ENCODE data around the gene SLC25A42.
"Not testable (repeated sequence)": the region's sequence is repeated elsewhere in the genome, so short reads cannot be mapped to it uniquely, and the experiment has no call there.

Gene SLC25A42

GRCh38 chr19:19068659-19069654, 5.2 kb downstream of the SLC25A42 start:
- no peak for DNase-seq (ENCODE audit: low read depth in 3 of 3)

GRCh38 chr19:19071897-19072296, 8.1 kb downstream of the SLC25A42 start:
- no peak for DNase-seq (ENCODE audit: low read depth in 3 of 3)

GRCh38 chr19:19074196-19074882, 10.5 kb downstream of the SLC25A42 start:
- DNase-seq (ENCODE audit: low read depth in 3 of 3), result no peak

GRCh38 chr19:19075126-19075525, 11.3 kb downstream of the SLC25A42 start:
- DNase-seq (ENCODE audit: low read depth in 3 of 3), result no peak

- no peak for DNase-seq (ENCODE audit: low read depth in 3 of 3)
These were observed 12.7 kb downstream of the SLC25A42 start for GRCh38 chr19:19076476-19076875.

- no peak for DNase-seq (ENCODE audit: low read depth in 3 of 3)
These were observed 13.3 kb downstream of the SLC25A42 start for GRCh38 chr19:19077103-19077502.

- DNase-seq (ENCODE audit: low read depth in 3 of 3), result no peak
These were observed 15.0 kb downstream of the SLC25A42 start for GRCh38 chr19:19078801-19079200.

GRCh38 chr19:19079571-19079970, 15.8 kb downstream of the SLC25A42 start:
- DNase-seq (ENCODE audit: low read depth in 3 of 3), result no peak

GRCh38 chr19:19081642-19082151, 17.9 kb downstream of the SLC25A42 start:
- DNase-seq (ENCODE audit: low read depth in 3 of 3), result no peak

GRCh38 chr19:19083413-19084178, 19.8 kb downstream of the SLC25A42 start:
- DNase-seq (ENCODE audit: low read depth in 3 of 3), result no peak

- no peak for DNase-seq (ENCODE audit: low read depth in 3 of 3)
These were observed 23.9 kb downstream of the SLC25A42 start for GRCh38 chr19:19087676-19088075.

GRCh38 chr19:19094513-19094912, 30.7 kb downstream of the SLC25A42 start:
- no peak for DNase-seq (ENCODE audit: low read depth in 3 of 3)

GRCh38 chr19:19095691-19096090, 31.9 kb downstream of the SLC25A42 start:
- DNase-seq (ENCODE audit: low read depth in 3 of 3), result no peak

- no peak for DNase-seq (ENCODE audit: low read depth in 3 of 3)
These were observed 33.1 kb downstream of the SLC25A42 start for GRCh38 chr19:19096641-19097627.

GRCh38 chr19:19098084-19098702, 34.4 kb downstream of the SLC25A42 start:
- no peak for DNase-seq (ENCODE audit: low read depth in 3 of 3)

GRCh38 chr19:19098703-19099632, 35.2 kb downstream of the SLC25A42 start:
- no peak for DNase-seq (ENCODE audit: low read depth in 3 of 3)

- no peak for DNase-seq (ENCODE audit: low read depth in 3 of 3)
These were observed 37.7 kb downstream of the SLC25A42 start for GRCh38 chr19:19101540-19101939.

GRCh38 chr19:19102566-19102965, 38.8 kb downstream of the SLC25A42 start:
- not testable (repeated sequence) for DNase-seq (ENCODE audit: low read depth in 3 of 3)

GRCh38 chr19:19103167-19103566, 39.4 kb downstream of the SLC25A42 start:
- DNase-seq (ENCODE audit: low read depth in 3 of 3), result no peak
